GM18868 (cell line): ENCODE data around the gene PTPN20.
"Not testable (repeated sequence)": the region's sequence is repeated elsewhere in the genome, so short reads cannot be mapped to it uniquely, and the experiment has no call there.

Source experiments
- ATAC-seq: cut with Tn5 transposase; IDR thresholded peaks from one replicate; pipeline ENCODE4 v1.9.1; 2021; ENCODE audit warnings: mild to moderate bottlenecking, moderate library complexity; ENCODE audit not compliant: unreplicated experiment

Gene PTPN20, protein sequence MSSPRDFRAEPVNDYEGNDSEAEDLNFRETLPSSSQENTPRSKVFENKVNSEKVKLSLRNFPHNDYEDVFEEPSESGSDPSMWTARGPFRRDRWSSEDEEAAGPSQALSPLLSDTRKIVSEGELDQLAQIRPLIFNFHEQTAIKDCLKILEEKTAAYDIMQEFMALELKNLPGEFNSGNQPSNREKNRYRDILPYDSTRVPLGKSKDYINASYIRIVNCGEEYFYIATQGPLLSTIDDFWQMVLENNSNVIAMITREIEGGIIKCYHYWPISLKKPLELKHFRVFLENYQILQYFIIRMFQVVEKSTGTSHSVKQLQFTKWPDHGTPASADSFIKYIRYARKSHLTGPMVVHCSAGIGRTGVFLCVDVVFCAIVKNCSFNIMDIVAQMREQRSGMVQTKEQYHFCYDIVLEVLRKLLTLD

DNA sequence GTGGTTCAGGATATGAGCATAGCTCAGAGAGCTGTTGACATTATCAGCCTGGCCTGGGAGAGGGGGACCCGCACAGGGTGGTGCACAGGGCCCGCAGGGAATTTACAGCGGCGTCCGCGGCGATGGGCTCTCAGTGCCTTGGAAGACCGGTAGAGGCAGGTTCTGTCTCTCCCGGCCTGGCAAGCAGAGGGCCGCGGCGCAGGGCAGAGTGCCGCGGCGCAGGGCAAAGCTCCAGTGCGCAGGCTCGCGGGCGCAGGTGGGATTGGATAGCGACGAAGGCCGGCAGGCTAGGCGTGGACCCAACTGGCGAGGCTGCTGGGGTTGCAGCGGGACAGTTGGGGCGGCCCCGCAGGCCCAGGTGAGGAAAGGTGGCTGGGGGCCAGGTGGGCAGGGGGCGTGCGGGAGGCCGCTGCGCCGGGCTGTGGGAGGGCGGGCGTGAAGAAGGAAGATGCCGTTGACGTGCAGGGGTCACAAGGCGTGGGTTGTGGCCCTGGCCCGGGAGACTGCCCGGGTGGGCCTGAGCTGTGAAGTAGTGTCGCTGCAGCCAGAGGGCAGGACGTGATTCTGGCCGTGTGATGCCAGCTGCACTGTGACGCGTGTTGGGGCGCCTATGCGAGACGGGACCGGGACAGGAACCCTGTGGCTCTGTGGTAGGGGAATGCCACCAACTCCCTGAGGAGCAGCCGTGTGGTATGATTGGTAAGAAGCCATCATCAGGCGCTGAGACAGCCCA lies at the start of gene PTPN20:
PTPN20 (plus strand) TSS at position 285 of the 733 bp plus-strand sequence. CDS start 21,072 bp downstream, outside the sequence.
- peak; percentile 68 for ATAC-seq

DNA sequence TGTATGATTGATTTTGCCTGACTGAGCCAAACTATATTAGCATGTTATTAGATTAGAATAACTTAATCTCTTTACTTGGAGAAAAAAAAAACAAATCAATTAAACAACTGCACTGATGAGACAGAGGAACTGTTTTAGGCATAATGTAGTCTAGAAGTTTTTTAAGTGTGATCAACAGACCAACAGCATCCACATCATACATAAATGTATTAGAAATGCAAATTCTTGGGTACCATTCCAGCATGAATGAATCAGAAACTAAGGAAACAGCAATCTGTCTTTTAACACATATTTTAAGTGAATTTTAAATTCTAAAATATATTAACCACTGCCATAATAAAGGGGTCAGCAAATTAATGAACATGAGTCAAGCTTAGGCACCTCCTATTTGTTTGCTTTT lies 41.5 kb upstream of the PTPN20 start:
- ATAC-seq = not testable (repeated sequence)

DNA sequence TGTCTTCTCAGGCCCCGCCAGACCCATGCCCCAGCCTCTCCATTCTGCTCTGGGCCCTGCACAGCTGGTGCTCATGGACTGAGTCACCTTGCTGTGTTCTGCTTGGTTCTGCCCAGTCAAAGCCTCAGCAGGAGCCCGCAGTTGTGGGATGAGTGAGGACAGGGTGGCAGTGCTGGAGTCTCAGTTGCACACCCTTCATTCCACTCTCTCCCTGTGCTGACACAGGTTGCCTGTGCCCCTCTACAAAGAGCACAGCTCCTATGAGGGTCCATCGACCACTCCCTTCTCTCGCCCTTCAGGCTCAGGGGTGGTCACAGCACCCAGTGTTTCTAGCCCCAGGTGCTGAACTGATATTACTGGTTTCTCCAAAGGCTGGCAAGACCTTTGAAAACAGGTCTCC lies 39.6 kb upstream of the PTPN20 start:
- ATAC-seq = not testable (repeated sequence)

DNA sequence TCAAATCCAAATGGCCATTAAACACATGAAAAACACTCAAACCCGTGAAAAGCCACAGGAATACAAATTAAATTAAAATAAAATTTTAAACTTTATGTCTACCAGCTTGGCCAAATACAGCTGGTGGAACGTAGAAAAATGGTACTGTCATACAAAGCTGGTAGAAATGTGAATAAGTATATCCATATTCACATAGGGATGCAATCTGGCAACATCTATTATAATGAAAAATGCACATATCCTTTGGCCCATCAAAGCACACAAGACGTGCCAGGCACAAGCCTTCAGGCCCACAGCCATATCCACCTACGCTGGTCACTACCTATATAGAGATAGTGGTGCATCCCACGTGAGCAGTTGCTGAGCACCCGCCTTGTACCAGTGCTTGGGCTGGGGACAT lies 35.9 kb upstream of the PTPN20 start:
- ATAC-seq = not testable (repeated sequence)

DNA sequence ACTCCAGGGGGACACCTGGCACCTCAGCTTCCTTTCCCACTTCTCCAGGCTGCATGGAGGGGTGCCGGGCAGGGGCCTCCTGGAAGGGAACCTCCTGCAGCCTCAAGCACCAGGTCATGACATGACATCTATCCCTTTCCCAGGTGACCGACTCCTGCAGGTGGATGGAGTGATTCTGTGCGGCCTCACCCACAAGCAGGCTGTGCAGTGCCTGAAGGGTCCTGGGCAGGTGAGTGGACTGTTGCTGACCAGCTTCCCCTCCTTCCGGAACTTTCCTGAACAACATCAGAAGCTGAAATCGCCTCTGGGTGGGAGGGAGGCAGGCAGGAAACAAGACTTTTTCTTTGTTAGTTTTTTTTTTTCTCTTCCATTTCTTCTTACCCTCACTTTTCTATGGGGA lies 34.5 kb upstream of the PTPN20 start:
- not testable (repeated sequence) for ATAC-seq

DNA sequence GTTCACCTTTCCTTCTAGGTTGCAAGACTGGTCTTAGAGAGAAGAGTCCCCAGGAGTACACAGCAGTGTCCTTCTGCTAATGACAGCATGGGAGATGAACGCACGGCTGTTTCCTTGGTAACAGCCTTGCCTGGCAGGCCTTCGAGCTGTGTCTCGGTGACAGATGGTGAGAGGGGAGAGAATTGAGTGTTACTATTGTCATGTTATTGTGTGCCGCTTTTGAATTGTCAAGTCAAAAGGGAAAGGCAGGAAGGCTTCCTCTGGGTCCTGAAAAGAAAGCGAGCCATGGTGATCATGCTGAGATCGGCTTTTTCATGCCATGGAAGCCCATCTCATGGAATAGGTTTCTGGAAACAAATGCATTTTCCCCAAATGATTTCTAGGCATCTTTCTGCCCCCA lies 32.5 kb upstream of the PTPN20 start:
- not testable (repeated sequence) for ATAC-seq

DNA sequence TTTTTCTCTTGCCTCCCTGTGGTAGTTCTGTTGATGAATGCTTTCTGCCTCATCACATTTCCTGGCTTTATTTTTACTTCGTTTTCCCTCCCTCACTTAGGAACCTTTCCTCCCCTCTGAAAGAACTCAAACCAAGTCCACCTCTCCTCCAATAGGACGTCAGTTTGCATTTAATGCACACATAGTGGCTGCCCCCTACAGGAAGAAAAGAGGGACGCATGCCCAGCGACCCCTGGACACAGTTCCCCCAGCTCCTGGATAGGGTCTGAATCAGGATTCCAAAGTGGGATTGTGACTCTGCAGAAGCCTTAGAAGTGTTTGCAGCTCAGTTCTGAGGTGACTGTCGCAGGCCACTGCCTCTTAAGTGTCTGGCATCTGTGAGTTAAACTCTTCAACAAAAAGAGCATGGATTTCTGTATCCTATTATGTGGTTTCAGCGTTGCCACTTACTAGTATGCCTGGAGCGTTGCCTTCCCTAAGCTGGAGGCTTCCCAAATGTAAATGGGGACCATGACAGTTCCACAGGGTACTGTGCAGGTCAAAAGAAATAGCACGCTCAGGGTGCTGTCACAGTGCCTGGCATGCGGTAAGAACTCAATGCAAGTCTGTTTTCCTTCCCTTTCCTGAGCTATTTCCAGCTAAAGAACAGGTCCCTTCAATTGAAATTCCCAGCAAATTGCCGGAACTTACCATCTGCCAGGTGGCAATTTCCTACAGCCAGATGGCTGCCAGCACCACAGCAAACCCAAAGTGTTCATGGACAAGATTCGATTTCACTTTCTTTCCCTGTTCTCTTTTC lies 20.2 kb upstream of the PTPN20 start:
- not testable (repeated sequence) for ATAC-seq

DNA sequence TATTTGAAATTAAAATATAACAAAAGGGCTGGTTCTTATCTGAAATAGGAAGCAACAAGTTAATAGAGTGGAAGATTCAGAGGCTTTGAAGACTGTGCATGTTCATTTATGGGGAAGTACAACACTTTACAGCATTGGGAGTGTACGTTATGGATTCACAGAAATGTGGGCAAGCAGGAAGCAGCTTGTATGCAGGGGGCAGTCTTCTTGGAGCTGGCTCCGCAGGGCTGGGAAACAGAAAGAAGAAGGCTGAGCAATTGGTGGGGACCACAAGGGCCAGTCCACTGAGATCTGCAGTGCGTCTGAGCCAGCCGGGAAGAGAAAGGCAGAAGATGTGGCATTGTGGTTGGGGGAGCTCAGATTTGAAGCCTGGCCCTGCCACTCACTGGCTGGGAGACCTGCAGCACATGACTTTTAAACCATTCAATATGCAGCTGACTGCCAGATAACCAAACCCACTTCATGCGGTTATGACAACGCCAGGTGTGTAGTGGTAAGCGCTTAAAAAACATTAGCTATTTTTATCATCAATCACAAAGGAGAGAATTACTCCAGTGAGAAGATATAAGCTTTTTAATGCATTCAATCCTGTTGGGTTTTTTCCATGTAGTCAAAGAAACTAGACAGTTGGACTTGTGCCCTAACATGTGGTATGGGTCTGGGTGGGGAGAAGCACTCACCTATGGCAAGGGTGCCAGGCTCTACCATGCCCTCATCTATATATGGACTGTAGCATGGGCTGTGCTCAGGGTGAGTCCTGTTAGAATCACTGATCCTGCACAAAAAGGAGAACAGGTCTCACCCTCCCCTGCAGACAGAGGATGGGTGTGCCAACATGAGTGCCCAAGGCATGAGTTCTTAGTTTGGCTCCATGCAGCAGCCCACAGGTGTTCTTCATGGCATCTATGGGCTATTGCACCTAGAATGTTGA lies 14.2 kb upstream of the PTPN20 start:
- not testable (repeated sequence) for ATAC-seq

DNA sequence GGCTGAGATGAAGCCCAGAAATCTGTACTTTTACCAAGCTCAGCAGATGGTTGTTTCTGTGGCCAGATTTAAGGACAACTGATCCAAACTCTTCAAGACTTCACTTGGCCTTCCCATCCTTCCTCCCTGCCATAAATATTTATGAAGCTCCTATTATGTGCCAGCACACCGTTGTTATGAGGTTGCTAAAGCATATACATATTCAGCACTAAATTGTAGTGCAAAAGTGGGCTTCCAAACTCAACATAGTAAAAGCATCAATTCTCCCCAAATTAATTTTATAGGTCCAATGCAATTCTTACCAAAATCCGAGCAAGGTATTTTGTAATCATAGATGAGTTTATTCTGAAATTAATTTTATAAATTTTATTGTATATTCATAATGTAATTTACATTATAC lies 10.0 kb upstream of the PTPN20 start:
- not testable (repeated sequence) for ATAC-seq

DNA sequence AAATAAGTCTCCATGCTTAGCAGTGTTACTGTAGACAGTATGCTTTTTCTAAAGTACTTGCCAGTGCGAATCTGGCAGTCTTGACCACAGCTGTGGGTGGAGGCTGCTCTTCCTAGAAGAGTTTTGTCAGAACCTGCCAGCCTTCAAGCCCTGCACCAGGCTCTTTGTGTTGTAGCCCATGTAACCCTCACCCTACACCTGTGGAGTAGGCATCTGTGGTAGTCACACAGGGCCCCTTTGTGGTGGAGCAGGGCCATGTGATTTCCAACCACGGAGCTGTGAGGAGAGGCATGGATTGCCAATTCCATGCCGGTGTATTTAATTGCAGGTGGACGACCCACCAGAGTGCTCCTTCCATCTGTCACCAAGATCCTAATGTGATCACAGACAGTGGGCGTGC lies 7.4 kb upstream of the PTPN20 start:
- ATAC-seq = not testable (repeated sequence)

DNA sequence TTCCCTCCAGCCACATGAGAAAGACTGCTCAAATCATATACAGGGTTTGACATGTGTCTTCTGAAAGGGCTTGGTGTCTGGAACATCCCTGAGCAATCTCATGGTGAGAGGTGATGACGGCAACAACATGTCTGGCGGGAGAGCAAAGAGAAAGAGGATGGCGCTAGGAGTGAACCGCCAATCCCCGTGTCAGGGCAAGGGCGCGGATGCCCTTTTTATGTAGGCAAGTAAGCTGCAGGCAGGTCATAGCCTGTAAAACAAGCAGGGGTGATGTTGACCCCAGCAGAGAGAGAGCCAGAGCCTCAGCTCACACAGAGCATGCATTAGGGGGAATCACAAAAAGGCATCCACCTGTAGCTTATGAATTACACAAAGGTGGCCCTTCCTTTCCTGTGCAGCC lies 4.9 kb upstream of the PTPN20 start:
- not testable (repeated sequence) for ATAC-seq

DNA sequence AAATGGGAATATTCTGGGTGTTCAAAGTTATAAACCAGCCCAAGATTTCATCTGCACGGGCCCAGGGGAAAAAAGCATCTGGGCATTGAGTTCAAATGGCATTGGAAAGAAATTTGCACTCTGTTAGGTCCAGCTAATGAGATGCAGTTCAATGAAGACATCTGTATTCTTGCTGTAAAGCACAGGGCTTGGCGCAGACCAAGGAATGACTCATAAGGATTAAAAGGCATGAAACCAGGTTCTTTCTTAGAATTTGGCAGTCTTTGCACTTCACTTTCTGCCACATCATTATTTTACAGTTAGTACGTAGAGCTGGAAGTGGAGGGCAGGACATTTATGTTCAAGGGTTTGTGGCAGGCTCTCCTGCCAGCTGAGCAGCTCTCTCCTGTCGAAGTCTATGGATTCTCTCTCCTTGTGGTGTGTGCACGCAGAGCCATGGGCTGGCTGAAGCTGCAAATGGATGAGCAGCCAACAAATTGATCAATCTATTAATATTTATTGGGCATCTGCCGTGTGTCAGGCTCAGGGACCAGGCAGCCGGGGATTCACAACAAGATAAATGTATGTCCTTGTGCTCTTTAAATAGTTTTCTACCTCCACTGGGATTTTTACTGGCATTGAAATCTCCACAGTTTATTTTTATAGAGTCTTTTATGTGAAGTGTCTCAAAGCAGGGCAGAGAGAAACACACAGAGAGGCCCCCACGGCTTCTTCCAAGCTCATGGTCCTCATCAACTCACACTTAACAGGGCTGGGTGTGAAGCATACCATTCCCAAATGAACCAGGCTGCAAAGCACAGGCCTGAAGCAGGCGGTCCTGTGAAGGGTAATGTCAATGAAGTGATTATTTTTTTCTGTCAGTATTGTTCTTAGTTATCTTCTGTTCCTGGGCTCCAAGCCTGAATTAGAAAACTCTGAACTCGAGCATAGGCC lies 3.8 kb upstream of the PTPN20 start:
- ATAC-seq = not testable (repeated sequence)

DNA sequence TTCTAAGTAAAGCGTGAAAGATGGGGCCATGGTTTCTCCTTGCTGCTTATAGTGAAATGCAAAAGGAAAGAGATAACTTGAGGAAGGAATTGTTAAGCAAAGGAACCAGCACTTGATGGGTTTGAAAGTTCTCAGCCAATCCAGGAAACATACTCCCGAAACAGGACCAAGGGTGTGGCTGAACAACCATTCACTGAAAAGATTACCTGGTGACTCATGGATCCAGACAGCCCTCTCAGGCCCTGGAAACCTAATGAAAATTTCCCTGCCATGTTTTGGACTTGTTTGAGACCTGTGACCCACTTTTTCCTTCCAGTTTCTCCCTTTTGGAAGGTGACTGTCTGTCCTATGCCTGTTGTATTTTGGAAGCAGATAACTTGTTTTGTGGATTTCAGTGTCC lies 11.3 kb downstream of the PTPN20 start:
- not testable (repeated sequence) for ATAC-seq

DNA sequence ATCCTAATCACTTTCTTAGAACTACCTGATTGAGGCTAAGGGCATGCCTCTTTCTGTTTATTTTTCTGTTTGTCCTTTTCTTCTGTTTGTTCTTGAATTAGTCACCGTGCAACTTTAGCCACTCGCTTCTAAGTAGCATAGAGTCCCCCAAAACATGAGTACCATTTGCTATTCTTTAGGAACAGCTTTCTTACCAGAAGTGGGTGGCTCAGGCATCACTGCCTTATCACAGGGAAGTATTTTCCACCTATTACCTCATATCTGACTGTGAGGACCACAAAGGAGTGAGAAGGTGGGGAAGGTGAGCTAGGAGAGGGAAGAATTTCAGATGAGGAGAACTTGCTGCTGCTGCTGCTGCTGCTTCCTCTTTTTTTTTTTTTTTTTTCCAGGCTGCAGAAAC lies 13.9 kb downstream of the PTPN20 start:
- ATAC-seq = not testable (repeated sequence)

DNA sequence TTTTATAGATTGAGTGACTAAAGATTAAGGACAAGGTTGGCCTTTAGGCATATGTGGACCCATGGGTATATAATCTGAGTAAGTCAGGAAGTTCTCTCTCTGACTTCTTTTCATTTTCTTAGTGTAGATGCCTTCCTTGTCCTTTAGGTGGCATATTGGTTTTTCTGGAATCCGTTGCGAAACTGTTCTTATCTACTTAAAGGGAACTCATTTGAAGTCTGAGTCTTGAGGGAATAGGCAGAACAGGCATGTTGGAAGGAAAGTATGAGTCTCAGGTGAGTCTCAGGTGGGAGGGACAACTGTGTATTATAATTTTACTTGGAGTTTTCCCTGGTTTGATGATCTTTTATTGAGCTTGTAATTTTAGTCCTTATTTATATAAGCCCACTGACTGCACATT lies 14.6 kb downstream of the PTPN20 start:
- not testable (repeated sequence) for ATAC-seq

DNA sequence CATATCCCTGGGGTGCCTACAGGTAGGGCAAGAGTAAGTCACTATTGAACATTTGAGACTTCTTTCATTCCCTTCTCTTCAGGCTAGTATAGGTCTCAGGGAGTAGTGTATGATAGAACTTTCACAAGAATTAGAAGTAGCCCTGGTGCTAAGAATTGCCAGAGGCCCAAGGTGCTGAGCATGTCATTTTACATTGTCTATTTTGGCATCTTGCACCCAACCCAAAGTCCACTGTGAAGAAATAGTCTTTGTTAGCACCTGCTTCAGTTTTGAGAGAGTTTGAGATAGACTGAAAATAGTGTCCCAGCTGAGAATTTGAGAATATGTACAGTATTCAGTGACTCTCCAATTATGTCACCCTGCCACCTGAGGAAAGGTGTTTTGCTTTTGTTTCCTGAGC lies 17.6 kb downstream of the PTPN20 start:
- ATAC-seq = not testable (repeated sequence)

DNA sequence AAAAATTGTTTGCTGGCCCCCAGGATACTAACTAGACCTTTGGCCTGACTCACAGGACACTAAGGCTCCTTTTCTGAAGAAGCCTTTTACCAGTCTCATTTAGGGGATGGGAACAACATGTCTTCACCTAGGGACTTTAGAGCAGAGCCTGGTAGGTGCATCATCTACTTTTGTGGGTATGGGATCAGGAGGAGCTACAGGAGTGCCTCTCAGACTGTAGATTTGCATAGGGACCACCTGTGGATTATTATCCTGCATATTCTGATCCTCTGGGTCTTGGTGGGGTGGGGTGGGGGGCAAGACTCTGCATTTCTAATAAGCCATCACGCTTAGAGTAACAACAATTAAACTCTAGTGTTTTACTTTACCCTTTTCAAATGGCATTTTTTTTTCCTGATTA lies 21.2 kb downstream of the PTPN20 start:
- ATAC-seq = not testable (repeated sequence)

DNA sequence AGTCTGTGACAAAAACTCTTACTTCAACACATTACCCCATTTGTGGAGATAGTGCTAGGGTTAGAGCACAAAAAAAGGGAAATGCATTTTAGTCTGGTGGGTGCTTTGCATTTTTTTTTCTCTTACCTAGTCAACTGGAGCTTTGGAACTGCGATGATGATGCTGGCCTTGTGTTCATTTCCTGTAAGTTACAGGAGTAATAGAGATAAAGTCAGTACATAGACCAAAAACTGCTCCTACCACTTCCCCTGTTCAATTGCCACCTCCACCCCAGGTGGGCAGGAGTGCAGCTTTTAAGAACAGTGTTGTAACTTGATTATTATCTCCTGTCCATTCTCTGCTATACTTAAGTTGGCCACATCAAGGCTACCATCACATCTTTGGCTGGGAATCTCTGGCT lies 29.9 kb downstream of the PTPN20 start:
- not testable (repeated sequence) for ATAC-seq
